ENCODE results near the gene CAB39.

DNA sequence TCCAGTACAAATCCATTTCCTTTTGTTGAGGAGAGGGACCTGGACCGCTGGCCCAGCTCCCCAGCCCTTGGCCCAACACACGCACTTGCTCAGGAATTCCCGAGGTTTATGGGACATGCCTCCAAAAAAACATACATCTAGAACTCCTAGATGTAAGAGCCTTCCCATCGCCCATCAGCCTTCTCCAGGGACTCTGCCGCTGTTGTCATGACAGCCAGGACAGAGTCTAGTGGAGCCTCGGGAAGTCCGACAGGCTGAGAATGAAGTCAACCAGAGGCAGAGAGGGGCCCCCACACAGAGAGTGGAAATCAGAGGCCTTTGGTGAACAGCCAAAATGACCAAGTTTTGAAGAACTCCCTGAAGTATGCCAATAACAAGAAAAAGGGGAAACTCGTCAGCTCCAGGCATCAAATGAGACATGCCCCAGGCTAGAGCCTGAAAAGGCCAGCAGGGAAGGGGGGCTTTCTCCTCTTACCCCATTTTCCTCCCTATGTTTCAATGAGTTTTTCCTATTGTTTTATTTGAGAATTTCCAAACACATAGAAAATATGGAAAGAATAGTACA lies 43.2 kb upstream of the CAB39 start:
- TF ChIP-seq POLR2A (IDR thresholded peaks at IDR 0.05), result no peak
- TF ChIP-seq, protein P1, sequence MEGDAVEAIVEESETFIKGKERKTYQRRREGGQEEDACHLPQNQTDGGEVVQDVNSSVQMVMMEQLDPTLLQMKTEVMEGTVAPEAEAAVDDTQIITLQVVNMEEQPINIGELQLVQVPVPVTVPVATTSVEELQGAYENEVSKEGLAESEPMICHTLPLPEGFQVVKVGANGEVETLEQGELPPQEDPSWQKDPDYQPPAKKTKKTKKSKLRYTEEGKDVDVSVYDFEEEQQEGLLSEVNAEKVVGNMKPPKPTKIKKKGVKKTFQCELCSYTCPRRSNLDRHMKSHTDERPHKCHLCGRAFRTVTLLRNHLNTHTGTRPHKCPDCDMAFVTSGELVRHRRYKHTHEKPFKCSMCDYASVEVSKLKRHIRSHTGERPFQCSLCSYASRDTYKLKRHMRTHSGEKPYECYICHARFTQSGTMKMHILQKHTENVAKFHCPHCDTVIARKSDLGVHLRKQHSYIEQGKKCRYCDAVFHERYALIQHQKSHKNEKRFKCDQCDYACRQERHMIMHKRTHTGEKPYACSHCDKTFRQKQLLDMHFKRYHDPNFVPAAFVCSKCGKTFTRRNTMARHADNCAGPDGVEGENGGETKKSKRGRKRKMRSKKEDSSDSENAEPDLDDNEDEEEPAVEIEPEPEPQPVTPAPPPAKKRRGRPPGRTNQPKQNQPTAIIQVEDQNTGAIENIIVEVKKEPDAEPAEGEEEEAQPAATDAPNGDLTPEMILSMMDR (IDR thresholded peaks at IDR 0.05), result no peak
